HEK293 (cell line): ENCODE results near the gene TRIM40.

Experiments used
- CTCF ChIA-PET: fragments of 350-600 bp; formaldehyde crosslinking; extraction: SDS; loops from one replicate; lab custom pipeline; 2021; ENCODE audit warnings: antibody characterized with exemption; lab: Yijun Ruan, JAX
- POLR2A ChIA-PET: fragments of 300-600 bp; formaldehyde crosslinking; extraction: SDS; loops from one replicate; lab custom pipeline; 2020; ENCODE audit warnings: antibody characterized with exemption, inconsistent platforms; lab: Yijun Ruan, JAX
- H3K27ac ChIP-seq: fragments of 200-500 bp; sonication (Bioruptor generic); 2 replicates; pipeline ENCODE4 v1.5.1; 2014; ENCODE audit warnings: low read depth, low read length, control low read depth, inconsistent platforms; ENCODE audit errors: extremely low read depth
- H3K36me3 ChIP-seq, 2 experiments: fragments of 200-500 bp in 1 of 2; sonication (Bioruptor generic) in 1 of 2; 1 replicate in 1 of 2; 2 replicates in 1 of 2; pipeline ENCODE4 v1.5.1; 2014 to 2017; ENCODE audit warnings: inconsistent platforms in 2 of 2, low read length in 2 of 2; ENCODE audit not compliant: control insufficient read depth in 2 of 2, insufficient read depth in 1 of 2
- H3K4me1 ChIP-seq: fragments of 200-500 bp; sonication (Bioruptor generic); 2 replicates; pipeline ENCODE4 v1.5.1; 2014; ENCODE audit warnings: mild to moderate bottlenecking, low read length, inconsistent platforms; ENCODE audit not compliant: control insufficient read depth, insufficient read depth
- H3K4me3 ChIP-seq: 2 replicates; pipeline ENCODE4 v1.5.1; 2011; ENCODE audit warnings: low read depth, mild to moderate bottlenecking, control low read depth, low read length, moderate library complexity
- H3K9me3 ChIP-seq: fragments of 200-500 bp; sonication (Bioruptor generic); 2 replicates; pipeline ENCODE4 v1.5.1; 2014; ENCODE audit warnings: low read depth, low read length, inconsistent platforms; ENCODE audit not compliant: control insufficient read depth, insufficient read depth
- FEZF1 ChIP-seq: fragments of 450-650 bp; formaldehyde crosslinking; IDR thresholded peaks from 2 replicates; pipeline ENCODE4 v1.5.1; 2016; ENCODE audit warnings: missing biosample characterization, missing genetic modification characterization
- KLF17 ChIP-seq: fragments of 450-650 bp; formaldehyde crosslinking; IDR thresholded peaks from 2 replicates; pipeline ENCODE4 v1.5.1; 2016; ENCODE audit warnings: missing biosample characterization, missing genetic modification characterization
- KLF8 ChIP-seq: fragments of 450-650 bp; formaldehyde crosslinking; IDR thresholded peaks from 2 replicates; pipeline ENCODE4 v1.5.1; 2016; ENCODE audit warnings: missing biosample characterization, missing genetic modification characterization
- SCRT1 ChIP-seq: fragments of 450-650 bp; formaldehyde crosslinking; IDR thresholded peaks from 2 replicates; pipeline ENCODE4 v1.5.1; 2016; ENCODE audit warnings: missing biosample characterization, missing genetic modification characterization, borderline replicate concordance
- ZBTB17 ChIP-seq: fragments of 450-650 bp; formaldehyde crosslinking; IDR thresholded peaks from 2 replicates; pipeline ENCODE4 v1.5.1; 2016; ENCODE audit warnings: missing biosample characterization, missing genetic modification characterization
- ZFHX2 ChIP-seq: fragments of 450-650 bp; formaldehyde crosslinking; conservative IDR thresholded peaks from 2 replicates; pipeline ENCODE4 v1.5.1; 2016; ENCODE audit warnings: missing biosample characterization, missing genetic modification characterization
- ZNF529 ChIP-seq: fragments of 450-650 bp; formaldehyde crosslinking; IDR thresholded peaks from 2 replicates; pipeline ENCODE4 v1.5.1; 2017; ENCODE audit warnings: missing genetic modification characterization, missing biosample characterization; ENCODE audit not compliant: insufficient replicate concordance
- ZNF530 ChIP-seq: fragments of 450-650 bp; formaldehyde crosslinking; IDR thresholded peaks from 2 replicates; pipeline ENCODE4 v1.5.1; 2016; ENCODE audit warnings: low read depth, missing biosample characterization, missing genetic modification characterization
- ZNF548 ChIP-seq: fragments of 450-650 bp; formaldehyde crosslinking; IDR thresholded peaks from 2 replicates; pipeline ENCODE4 v1.5.1; 2016; ENCODE audit warnings: missing biosample characterization, missing genetic modification characterization
- ZNF623 ChIP-seq: fragments of 450-650 bp; formaldehyde crosslinking; IDR thresholded peaks from 2 replicates; pipeline ENCODE4 v1.5.1; 2016; ENCODE audit warnings: missing biosample characterization, missing genetic modification characterization
- ZNF624 ChIP-seq: fragments of 450-650 bp; formaldehyde crosslinking; IDR thresholded peaks from 2 replicates; pipeline ENCODE4 v1.5.1; 2017; ENCODE audit warnings: missing biosample characterization, missing genetic modification characterization
- ZNF677 ChIP-seq: fragments of 450-650 bp; IDR thresholded peaks from 2 replicates; pipeline ENCODE4 v1.5.0; 2018; ENCODE audit warnings: missing biosample characterization, mild to moderate bottlenecking, missing genetic modification characterization, moderate library complexity
- ZNF747 ChIP-seq: fragments of 450-650 bp; formaldehyde crosslinking; IDR thresholded peaks from 2 replicates; pipeline ENCODE4 v1.5.1; 2016; ENCODE audit warnings: missing biosample characterization, missing genetic modification characterization
- TF ChIP-seq, protein P1 (sequence below): fragments of 450-650 bp; formaldehyde crosslinking; IDR thresholded peaks from 2 replicates; pipeline ENCODE4 v1.5.1; 2016; ENCODE audit warnings: missing biosample characterization, missing genetic modification characterization
- TF ChIP-seq, protein P2 (sequence below): fragments of 450-650 bp; formaldehyde crosslinking; IDR thresholded peaks from 2 replicates; pipeline ENCODE4 v1.5.1; 2016; ENCODE audit warnings: missing biosample characterization, missing genetic modification characterization
- TF ChIP-seq, protein P3 (sequence below): fragments of 450-650 bp; formaldehyde crosslinking; IDR thresholded peaks from 2 replicates; pipeline ENCODE4; 2016; ENCODE audit warnings: missing biosample characterization, missing genetic modification characterization

Gene TRIM40

DNA sequence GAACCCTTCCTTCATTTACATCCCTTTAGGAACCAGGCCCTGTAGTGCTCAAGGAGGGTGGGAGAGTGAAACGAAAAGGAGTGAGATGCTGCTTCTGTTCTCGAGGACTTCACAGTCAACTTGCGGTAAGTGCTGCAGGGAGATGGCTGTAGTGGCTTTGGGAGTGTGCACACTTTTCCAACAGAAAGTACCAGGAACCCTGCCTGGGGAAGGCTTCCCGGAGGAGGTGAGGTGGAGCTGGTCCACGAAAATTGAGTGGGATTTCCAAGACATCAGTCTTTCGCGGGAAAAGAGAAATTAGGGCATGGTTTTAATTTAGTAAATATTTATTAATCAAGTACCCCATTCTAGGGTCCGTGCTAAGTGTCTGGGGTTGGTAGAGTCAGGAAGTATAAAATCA is 35.8 kb upstream of the TRIM40 start (continued):
- TF ChIP-seq, protein P1, sequence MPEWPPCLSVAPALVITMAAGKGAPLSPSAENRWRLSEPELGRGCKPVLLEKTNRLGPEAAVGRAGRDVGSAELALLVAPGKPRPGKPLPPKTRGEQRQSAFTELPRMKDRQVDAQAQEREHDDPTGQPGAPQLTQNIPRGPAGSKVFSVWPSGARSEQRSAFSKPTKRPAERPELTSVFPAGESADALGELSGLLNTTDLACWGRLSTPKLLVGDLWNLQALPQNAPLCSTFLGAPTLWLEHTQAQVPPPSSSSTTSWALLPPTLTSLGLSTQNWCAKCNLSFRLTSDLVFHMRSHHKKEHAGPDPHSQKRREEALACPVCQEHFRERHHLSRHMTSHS (tag by site-specific recombination) = no peak
- TF ChIP-seq ZNF529 = no peak
- TF ChIP-seq ZBTB17 = no peak
- TF ChIP-seq ZNF624 = no peak
- no peak for TF ChIP-seq KLF8 (tag by site-specific recombination)
- no peak for TF ChIP-seq SCRT1 (tag by site-specific recombination)
- TF ChIP-seq, protein P2, sequence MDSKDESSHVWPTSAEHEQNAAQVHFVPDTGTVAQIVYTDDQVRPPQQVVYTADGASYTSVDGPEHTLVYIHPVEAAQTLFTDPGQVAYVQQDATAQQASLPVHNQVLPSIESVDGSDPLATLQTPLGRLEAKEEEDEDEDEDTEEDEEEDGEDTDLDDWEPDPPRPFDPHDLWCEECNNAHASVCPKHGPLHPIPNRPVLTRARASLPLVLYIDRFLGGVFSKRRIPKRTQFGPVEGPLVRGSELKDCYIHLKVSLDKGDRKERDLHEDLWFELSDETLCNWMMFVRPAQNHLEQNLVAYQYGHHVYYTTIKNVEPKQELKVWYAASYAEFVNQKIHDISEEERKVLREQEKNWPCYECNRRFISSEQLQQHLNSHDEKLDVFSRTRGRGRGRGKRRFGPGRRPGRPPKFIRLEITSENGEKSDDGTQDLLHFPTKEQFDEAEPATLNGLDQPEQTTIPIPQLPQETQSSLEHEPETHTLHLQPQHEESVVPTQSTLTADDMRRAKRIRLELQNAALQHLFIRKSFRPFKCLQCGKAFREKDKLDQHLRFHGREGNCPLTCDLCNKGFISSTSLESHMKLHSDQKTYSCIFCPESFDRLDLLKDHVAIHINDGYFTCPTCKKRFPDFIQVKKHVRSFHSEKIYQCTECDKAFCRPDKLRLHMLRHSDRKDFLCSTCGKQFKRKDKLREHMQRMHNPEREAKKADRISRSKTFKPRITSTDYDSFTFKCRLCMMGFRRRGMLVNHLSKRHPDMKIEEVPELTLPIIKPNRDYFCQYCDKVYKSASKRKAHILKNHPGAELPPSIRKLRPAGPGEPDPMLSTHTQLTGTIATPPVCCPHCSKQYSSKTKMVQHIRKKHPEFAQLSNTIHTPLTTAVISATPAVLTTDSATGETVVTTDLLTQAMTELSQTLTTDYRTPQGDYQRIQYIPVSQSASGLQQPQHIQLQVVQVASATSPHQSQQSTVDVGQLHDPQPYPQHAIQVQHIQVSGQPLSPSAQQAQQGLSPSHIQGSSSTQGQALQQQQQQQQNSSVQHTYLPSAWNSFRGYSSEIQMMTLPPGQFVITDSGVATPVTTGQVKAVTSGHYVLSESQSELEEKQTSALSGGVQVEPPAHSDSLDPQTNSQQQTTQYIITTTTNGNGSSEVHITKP (tag by site-specific recombination) = no peak
- no peak for TF ChIP-seq ZNF623 (tag by site-specific recombination)

GRCh38 chr6:30100585-30101443 is 35.1 kb upstream of the TRIM40 start:
- no peaks in the 10 kb centered on the region for H3K36me3 ChIP-seq
- TF ChIP-seq, protein P3, sequence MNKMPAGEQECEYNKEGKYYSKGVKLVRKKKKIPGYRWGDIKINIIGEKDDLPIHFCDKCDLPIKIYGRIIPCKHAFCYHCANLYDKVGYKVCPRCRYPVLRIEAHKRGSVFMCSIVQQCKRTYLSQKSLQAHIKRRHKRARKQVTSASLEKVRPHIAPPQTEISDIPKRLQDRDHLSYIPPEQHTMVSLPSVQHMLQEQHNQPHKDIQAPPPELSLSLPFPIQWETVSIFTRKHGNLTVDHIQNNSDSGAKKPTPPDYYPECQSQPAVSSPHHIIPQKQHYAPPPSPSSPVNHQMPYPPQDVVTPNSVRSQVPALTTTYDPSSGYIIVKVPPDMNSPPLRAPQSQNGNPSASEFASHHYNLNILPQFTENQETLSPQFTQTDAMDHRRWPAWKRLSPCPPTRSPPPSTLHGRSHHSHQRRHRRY (tag by site-specific recombination) = no peak
- TF ChIP-seq ZFHX2 (tag by site-specific recombination) = peak; percentile 40; the same call in 1 of the 2 replicates
- no peak for TF ChIP-seq KLF17
- no peak for TF ChIP-seq ZNF677 (tag by site-specific recombination)
- TF ChIP-seq ZNF747 (tag by site-specific recombination) = no peak
- TF ChIP-seq ZNF548 = no peak
- no peak for TF ChIP-seq ZNF530 (tag by site-specific recombination)
- no peak for TF ChIP-seq FEZF1 (tag by site-specific recombination)
- ChIA-PET CTCF (interaction anchor here (0.8 to 5.7 kb wide), 15 partner anchors 10 to 398 kb away, joined by 3 to 74 read pairs (median 9); partner anchors contain the start of gene POLR1H), POLR2A (interaction anchor here (0.6 to 1.7 kb wide), 9 partner anchors 9 to 225 kb away, joined by 3 to 36 read pairs (median 5); partner anchors contain the start of genes POLR1H, PPP1R11, TRIM26 and TRIM39)
- H3K4me3 ChIP-seq = peak overlapping the region; percentile 44
- H3K4me1 ChIP-seq = peaks cover 15% of the 10 kb centered on the region
- no peak overlapping the region for H3K27ac ChIP-seq
- no peaks in the 10 kb centered on the region for H3K9me3 ChIP-seq
